ENCODE measurements around the gene DIAPH3. TPM values are rescaled to one million over a fixed set of nuclear protein-coding genes. Genes with fewer than 3 reads are reported as not detected.

DIAPH3 gene
- total and polyA plus RNA-seq, 2 donors (not counting 1 experiment from before 2014, with no cell fraction given): 0.03 to 0.10 TPM

DNA sequence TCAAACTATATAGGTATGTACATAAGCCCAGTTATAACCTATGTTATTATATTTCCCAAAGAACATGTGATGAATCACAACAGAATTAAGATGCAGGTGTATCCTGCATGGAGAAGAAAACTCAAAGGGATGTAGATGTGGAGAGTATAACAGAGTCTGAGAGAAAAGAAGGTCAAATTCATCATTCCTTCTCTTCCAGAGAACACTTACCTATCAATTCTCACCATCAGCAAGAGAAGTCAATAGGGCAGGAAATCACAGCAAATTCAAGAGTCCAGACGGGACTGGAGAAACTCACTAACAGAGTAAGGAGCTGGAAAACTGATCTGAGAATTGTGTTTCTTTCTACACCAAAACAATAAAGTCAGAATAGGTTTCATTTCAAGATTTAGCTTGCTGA is 28.4 kb downstream of the DIAPH3 start:
- CTCF ChIA-PET: no interaction called here
- intact Hi-C loops (cut with micrococcal nuclease): no loop called here

DNA sequence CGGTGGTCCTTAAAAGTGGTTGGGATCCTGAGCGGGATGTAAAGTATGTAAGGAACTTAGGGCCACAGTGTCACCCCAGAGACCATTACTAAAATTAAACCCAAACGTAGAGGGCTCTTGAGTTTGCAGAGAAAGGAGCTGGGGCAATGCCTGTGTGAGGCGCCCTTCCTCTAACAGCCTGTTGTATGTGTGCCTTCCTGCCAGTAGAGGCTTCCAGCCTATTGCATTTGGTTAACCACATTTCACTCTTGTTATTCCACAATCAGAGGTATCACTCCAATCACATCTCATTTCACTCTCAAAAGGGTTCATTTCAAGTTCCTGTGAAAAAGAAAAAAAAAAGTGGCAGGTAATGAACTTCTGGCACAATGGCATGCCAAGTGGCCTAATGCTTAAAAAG is 29.4 kb downstream of the DIAPH3 start:
- no peak for DNase-seq
- no peak for TF ChIP-seq EZH2 (IDR thresholded peaks at IDR 0.05; ENCODE audit: borderline replicate concordance, insufficient read depth, low read depth, low read length, poor library complexity, severe bottlenecking)
- TF ChIP-seq, protein P1, sequence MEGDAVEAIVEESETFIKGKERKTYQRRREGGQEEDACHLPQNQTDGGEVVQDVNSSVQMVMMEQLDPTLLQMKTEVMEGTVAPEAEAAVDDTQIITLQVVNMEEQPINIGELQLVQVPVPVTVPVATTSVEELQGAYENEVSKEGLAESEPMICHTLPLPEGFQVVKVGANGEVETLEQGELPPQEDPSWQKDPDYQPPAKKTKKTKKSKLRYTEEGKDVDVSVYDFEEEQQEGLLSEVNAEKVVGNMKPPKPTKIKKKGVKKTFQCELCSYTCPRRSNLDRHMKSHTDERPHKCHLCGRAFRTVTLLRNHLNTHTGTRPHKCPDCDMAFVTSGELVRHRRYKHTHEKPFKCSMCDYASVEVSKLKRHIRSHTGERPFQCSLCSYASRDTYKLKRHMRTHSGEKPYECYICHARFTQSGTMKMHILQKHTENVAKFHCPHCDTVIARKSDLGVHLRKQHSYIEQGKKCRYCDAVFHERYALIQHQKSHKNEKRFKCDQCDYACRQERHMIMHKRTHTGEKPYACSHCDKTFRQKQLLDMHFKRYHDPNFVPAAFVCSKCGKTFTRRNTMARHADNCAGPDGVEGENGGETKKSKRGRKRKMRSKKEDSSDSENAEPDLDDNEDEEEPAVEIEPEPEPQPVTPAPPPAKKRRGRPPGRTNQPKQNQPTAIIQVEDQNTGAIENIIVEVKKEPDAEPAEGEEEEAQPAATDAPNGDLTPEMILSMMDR (IDR thresholded peaks at IDR 0.05): no peak
- no peaks in the 10 kb centered on the region for H3K36me3 ChIP-seq (replicated peaks in 1 of 2; ENCODE audit: control extremely low read depth in 1 of 2, control insufficient read depth in 1 of 2, extremely low read depth in 1 of 2, insufficient read depth in 2 of 2, low read length in 1 of 2)
- WGBS (ENCODE audit: insufficient coverage): no CpG with 5 or more reads among the region's 4 CpGs
- no peak overlapping the region for H3K4me3 Mint-ChIP-seq
- peaks cover 2% of the 10 kb centered on the region for H3K4me1 Mint-ChIP-seq
- no peak overlapping the region for H3K4me2 ChIP-seq (replicated peaks; ENCODE audit: low read depth, low read length, poor library complexity, severe bottlenecking)
- H3K79me2 ChIP-seq (ENCODE audit: control insufficient read depth, insufficient read depth, low read length): no peaks in the 10 kb centered on the region
- ATAC-seq (ENCODE audit: low read depth): no peak
- no peaks in the 10 kb centered on the region for H3K4me1 ChIP-seq (ENCODE audit: control insufficient read depth in 2 of 2, insufficient read depth in 2 of 2, low read length in 2 of 2)
- H3K9me3 Mint-ChIP-seq (ENCODE audit: insufficient read depth): no peaks in the 10 kb centered on the region
- POLR2A ChIA-PET: no interaction called here
- H4K20me1 ChIP-seq (ENCODE audit: control insufficient read depth, insufficient read depth, low read length, poor library complexity, severe bottlenecking): no peaks in the 10 kb centered on the region
- no peak overlapping the region for H3K27ac ChIP-seq (ENCODE audit: low read length in 2 of 2)
- H3K27me3 ChIP-seq (replicated peaks in 1 of 4; ENCODE audit: control extremely low read depth in 1 of 4, control insufficient read depth in 3 of 4, insufficient read depth in 4 of 4, low read length in 3 of 4): no peaks in the 10 kb centered on the region
- H3K27me3 Mint-ChIP-seq: no peaks in the 10 kb centered on the region
- no peak overlapping the region for H2AFZ ChIP-seq (ENCODE audit: insufficient read depth, low read depth, low read length, poor library complexity, severe bottlenecking)
- intact Hi-C loops (cut with micrococcal nuclease): no loop called here
- H3K9ac ChIP-seq (ENCODE audit: low read length): no peak overlapping the region
- no peak overlapping the region for H3K27ac Mint-ChIP-seq
- H3K9me3 ChIP-seq (ENCODE audit: control extremely low read depth in 1 of 3, control insufficient read depth in 2 of 3, insufficient read depth in 1 of 3, low read length in 2 of 3): no peaks in the 10 kb centered on the region
- CTCF ChIA-PET: no interaction called here
- no peak overlapping the region for H3K4me3 ChIP-seq (ENCODE audit: control extremely low read depth in 1 of 5, extremely low read depth in 1 of 5, insufficient read depth in 1 of 5, low read depth in 2 of 5, low read length in 4 of 5)

More for the DNA sequence above, 28.4 kb downstream of the DIAPH3 start:
- Histone ChIP-seq H3K9me3 (ENCODE audit: control extremely low read depth in 1 of 3, control insufficient read depth in 2 of 3, insufficient read depth in 1 of 3, low read length in 2 of 3) (no peaks in the 10 kb centered on the region), H4K20me1 (ENCODE audit: control insufficient read depth, insufficient read depth, low read length, poor library complexity, severe bottlenecking) (no peaks in the 10 kb centered on the region), H3K79me2 (ENCODE audit: control insufficient read depth, insufficient read depth, low read length) (no peaks in the 10 kb centered on the region), H2AFZ (ENCODE audit: insufficient read depth, low read depth, low read length, poor library complexity, severe bottlenecking) (peak overlapping the region; percentile 5), H3K4me1 (ENCODE audit: control insufficient read depth in 2 of 2, insufficient read depth in 2 of 2, low read length in 2 of 2) (no peaks in the 10 kb centered on the region), H3K27ac (ENCODE audit: low read length in 2 of 2) (no peak overlapping the region), H3K27me3 (replicated peaks in 1 of 4; ENCODE audit: control extremely low read depth in 1 of 4, control insufficient read depth in 3 of 4, insufficient read depth in 4 of 4, low read length in 3 of 4) (no peaks in the 10 kb centered on the region), H3K9ac (ENCODE audit: low read length) (no peak overlapping the region), H3K4me2 (replicated peaks; ENCODE audit: low read depth, low read length, poor library complexity, severe bottlenecking) (no peak overlapping the region), H3K4me3 (ENCODE audit: control extremely low read depth in 1 of 5, extremely low read depth in 1 of 5, insufficient read depth in 1 of 5, low read depth in 2 of 5, low read length in 4 of 5) (no peak overlapping the region), H3K36me3 (replicated peaks in 1 of 2; ENCODE audit: control extremely low read depth in 1 of 2, control insufficient read depth in 1 of 2, extremely low read depth in 1 of 2, insufficient read depth in 2 of 2, low read length in 1 of 2) (no peaks in the 10 kb centered on the region)
- Mint-ChIP-seq H3K27me3 (no peaks in the 10 kb centered on the region), H3K27ac (no peak overlapping the region), H3K9me3 (ENCODE audit: insufficient read depth) (no peaks in the 10 kb centered on the region), H3K4me3 (no peak overlapping the region), H3K4me1 (peaks cover 2% of the 10 kb centered on the region)
- ATAC-seq (ENCODE audit: low read depth) (no peak), DNase-seq (no peak)
- POLR2A ChIA-PET: no interaction called here
- TF ChIP-seq EZH2 (IDR thresholded peaks at IDR 0.05; ENCODE audit: borderline replicate concordance, insufficient read depth, low read depth, low read length, poor library complexity, severe bottlenecking): no peak
- TF ChIP-seq, protein P1 (IDR thresholded peaks at IDR 0.05): no peak
- WGBS (ENCODE audit: insufficient coverage): no CpG with 5 or more reads among the region's 1 CpG
